Measurements from ENCODE around the gene C15orf61.
A peak's percentile ranks its signal among the peaks of the same experiment; 100 is the strongest.

Gene C15orf61

GRCh38 chr15:67515090-67515489, 5.8 kb upstream of the C15orf61 start:
- no peak for DNase-seq

GRCh38 chr15:67515557-67515956, 5.4 kb upstream of the C15orf61 start:
- no peak for DNase-seq

GRCh38 chr15:67520321-67521028, 456 bp upstream of the C15orf61 start:
- DNase-seq = no peak

- DNase-seq = peak; percentile 39
These were observed 1.0 kb downstream of the C15orf61 start for GRCh38 chr15:67521783-67522568.

GRCh38 chr15:67523330-67523729, 2.4 kb downstream of the C15orf61 start:
- no peak for DNase-seq

- DNase-seq = peak; percentile 37
These were observed 3.3 kb downstream of the C15orf61 start for GRCh38 chr15:67524235-67524634.

- no peak for DNase-seq
These were observed 7.6 kb downstream of the C15orf61 start for GRCh38 chr15:67528513-67528912.

GRCh38 chr15:67531379-67531914, 10.5 kb downstream of the C15orf61 start:
- peak; percentile 89 for DNase-seq

GRCh38 chr15:67533873-67534272, 12.9 kb downstream of the C15orf61 start:
- no peak for DNase-seq

GRCh38 chr15:67534360-67534759, 13.4 kb downstream of the C15orf61 start:
- no peak for DNase-seq

GRCh38 chr15:67537771-67538170, 16.8 kb downstream of the C15orf61 start:
- no peak for DNase-seq

- peak; percentile 81 for DNase-seq
These were observed 21.8 kb downstream of the C15orf61 start, which contains the start of gene MAP2K5 for GRCh38 chr15:67542420-67543347. Gene MAP2K5, plus strand, starts transcription at chr15:67542703. Its CDS starts 633 bp downstream, at chr15:67543336.

GRCh38 chr15:67543348-67543718, 22.4 kb downstream of the C15orf61 start:
- DNase-seq = no peak

- DNase-seq = no peak
These were observed 23.5 kb downstream of the C15orf61 start for GRCh38 chr15:67544475-67544874.

GRCh38 chr15:67545864-67546263, 24.9 kb downstream of the C15orf61 start:
- DNase-seq = no peak

- no peak for DNase-seq
These were observed 26.1 kb downstream of the C15orf61 start for GRCh38 chr15:67547064-67547463.

GRCh38 chr15:67547836-67548235, 26.9 kb downstream of the C15orf61 start:
- no peak for DNase-seq

GRCh38 chr15:67548236-67548852, 27.4 kb downstream of the C15orf61 start:
- DNase-seq = peak; percentile 57

GRCh38 chr15:67548862-67549651, 28.1 kb downstream of the C15orf61 start:
- peak; percentile 20 for DNase-seq

- peak; percentile 28 for DNase-seq
These were observed 28.8 kb downstream of the C15orf61 start for GRCh38 chr15:67549736-67550135.

- peak; percentile 21 for DNase-seq
These were observed 29.6 kb downstream of the C15orf61 start for GRCh38 chr15:67550522-67550921.
